ENCODE results near the gene LPAR5. TPM values are rescaled to one million over a fixed set of nuclear protein-coding genes. Genes with fewer than 3 reads are reported as not detected.
A peak's percentile ranks its signal among the peaks of the same experiment; 100 is the strongest.

LPAR5 gene
- total RNA-seq, 2 donors from 2014 or later, result 2.3 to 3.3 TPM

GRCh38 chr12:6643569-6644256 lies 8.0 kb upstream of the LPAR5 start:
- intact Hi-C loops (cut with DNase I), result loop anchor here in 1 of 2 donors (10.0 kb wide), 1 partner anchor 79 kb away; the partner anchor contains the start of gene NOP2
- no peak for DNase-seq (ENCODE audit: low spot score)

DNA sequence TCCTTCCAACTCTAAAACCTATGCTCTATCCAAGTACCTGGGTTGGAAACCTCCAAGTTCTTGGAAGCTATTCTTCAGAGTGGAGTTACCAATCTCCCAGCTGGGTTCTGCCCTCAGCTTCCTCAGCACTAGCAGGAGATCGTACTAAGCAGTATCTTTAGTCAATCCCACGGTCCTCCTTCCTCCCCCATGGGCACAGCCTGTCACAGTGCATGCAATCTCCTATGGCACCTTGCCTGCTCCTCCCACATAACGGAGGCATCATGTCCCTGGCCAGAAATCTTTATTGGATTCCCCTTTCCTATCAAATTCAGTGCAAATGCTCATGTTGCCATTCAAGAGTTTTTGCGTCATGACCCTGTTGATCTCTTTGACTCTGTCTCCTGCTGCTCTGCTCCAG lies 5.4 kb upstream of the LPAR5 start:
- DNase-seq (ENCODE audit: low spot score), result no peak

GRCh38 chr12:6640497-6640896 lies 4.7 kb upstream of the LPAR5 start:
- no peak for DNase-seq (ENCODE audit: low spot score)
- intact Hi-C loops (cut with DNase I), result loop anchor here in 1 of 2 donors (10.0 kb wide), 1 partner anchor 76 kb away; the partner anchor contains the start of gene NOP2

More for the DNA sequence above, 5.4 kb upstream of the LPAR5 start:
- intact Hi-C loops (cut with DNase I), result loop anchor here in 1 of 2 donors (10.0 kb wide), 1 partner anchor 76 kb away; the partner anchor contains the start of gene NOP2

DNA sequence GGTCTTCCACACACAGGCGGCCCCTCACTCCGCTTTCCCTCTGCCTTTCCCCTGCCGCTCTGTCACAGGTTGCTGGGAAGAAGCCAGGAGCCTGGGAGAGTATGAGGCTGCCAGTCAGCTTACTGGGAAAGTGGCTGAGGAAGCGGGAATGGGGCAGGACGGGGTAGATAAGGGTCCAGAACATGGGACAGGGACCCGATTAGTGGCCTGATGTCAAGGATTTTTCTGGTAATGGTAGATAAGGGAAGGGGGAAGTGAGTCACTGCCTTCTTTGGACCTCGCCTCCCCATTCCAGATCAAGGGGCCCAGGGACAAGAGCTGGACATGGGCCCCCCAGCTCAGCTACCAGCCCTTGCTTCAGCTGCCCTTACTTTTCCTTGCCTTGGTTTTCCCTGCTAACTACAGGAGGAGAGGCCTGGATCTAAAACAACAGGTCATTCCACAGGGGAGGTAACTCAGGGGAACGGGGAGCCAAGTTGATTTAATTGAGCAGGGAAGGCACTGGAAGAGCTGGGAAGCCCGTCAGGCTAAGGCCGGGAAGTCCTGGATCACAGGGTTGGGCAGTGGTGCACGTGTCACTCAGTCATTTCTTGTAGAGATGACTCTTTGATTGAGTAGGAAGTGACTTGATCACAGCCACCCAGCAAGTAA lies 3.5 kb upstream of the LPAR5 start:
- intact Hi-C loops (cut with DNase I), result no loop called here
- no peak for DNase-seq (ENCODE audit: low spot score)

GRCh38 chr12:6638305-6638704 lies 2.5 kb upstream of the LPAR5 start:
- intact Hi-C loops (cut with DNase I), result no loop called here
- DNase-seq (ENCODE audit: low spot score), result no peak

DNA sequence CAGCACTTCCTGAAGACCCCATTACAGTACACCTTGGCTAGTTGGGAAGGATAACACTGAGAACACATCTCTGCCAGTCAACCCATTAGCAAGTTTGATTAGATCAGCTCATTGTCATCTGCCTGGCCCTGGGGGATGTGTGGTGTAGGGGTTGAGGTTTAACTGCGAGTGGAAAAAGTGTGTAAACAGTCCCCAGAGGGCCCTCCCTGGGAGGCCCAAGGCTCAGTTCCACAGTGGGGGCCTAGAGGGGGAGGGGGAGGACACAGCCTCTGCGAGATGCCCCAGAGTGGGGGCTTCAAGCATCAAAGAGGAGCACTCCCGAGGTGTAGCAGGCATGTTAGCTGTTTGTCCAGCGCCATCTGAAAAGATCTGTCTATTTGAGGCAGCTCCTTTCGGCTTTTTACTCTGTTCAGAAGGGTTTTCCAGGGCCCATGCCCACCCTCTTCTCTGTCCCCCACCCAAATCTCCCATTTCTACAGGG lies 344 bp downstream of the LPAR5 start:
- DNase-seq (ENCODE audit: low spot score), result no peak
- intact Hi-C loops (cut with DNase I), result no loop called here

GRCh38 chr12:6632026-6632983 lies 3.5 kb downstream of the LPAR5 start:
- intact Hi-C loops (cut with DNase I), result no loop called here
- DNase-seq (ENCODE audit: low spot score), result no peak

GRCh38 chr12:6631549-6631961 lies 4.2 kb downstream of the LPAR5 start:
- intact Hi-C loops (cut with DNase I), result no loop called here
- DNase-seq (ENCODE audit: low spot score), result no peak

GRCh38 chr12:6630736-6631135 lies 5.0 kb downstream of the LPAR5 start:
- intact Hi-C loops (cut with DNase I), result no loop called here
- no peak for DNase-seq (ENCODE audit: low spot score)

GRCh38 chr12:6627616-6628015 lies 8.1 kb downstream of the LPAR5 start:
- no peak for DNase-seq (ENCODE audit: low spot score)
- intact Hi-C loops (cut with DNase I), result no loop called here

DNA sequence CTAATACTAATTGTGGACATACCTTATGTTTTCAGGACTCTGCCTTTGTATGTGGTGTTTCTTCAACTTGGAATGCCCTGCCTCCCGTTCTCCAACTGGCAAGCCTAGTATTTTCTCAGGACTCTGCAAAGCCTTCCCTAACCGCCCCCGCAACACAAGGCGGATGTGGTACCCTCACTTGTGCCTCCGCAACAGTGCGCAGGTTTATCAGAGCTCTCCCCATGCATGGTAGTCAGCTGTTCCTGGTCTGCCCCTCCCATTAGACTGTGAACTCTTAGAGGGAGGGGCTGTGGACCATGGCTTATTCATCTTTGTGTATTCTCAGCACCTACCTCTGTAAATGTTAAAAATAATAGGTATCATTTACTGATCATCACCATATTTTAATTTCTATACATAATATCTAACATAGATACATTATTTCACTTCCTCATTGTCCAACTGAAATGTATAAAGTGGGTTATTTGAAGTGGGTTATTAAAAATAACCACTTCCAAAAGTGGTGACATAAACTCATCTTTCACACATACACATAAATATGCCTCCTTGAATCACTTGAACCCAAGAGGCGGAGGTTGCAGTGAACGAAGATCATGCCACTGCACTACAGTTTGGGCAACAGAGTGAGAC lies 9.0 kb downstream of the LPAR5 start:
- intact Hi-C loops (cut with DNase I), result no loop called here
- DNase-seq (ENCODE audit: low spot score), result no peak

- intact Hi-C loops (cut with DNase I), result loop anchor here in 1 of 2 donors (5.0 kb wide), 1 partner anchor 156 kb away; no protein-coding TSS in a partner anchor
- DNase-seq (ENCODE audit: low spot score), result no peak
Measured at GRCh38 chr12:6620885-6621274, 14.9 kb downstream of the LPAR5 start.

GRCh38 chr12:6620137-6620884 lies 15.4 kb downstream of the LPAR5 start:
- intact Hi-C loops (cut with DNase I), result loop anchor here in 1 of 2 donors (5.0 kb wide), 1 partner anchor 157 kb away; no protein-coding TSS in a partner anchor
- peak; percentile 87 for DNase-seq (ENCODE audit: low spot score)

GRCh38 chr12:6618483-6619225 lies 17.1 kb downstream of the LPAR5 start:
- intact Hi-C loops (cut with DNase I), result loop anchor here in 1 of 2 donors (5.0 kb wide), 1 partner anchor 49 kb away; no protein-coding TSS in a partner anchor
- no peak for DNase-seq (ENCODE audit: low spot score)

GRCh38 chr12:6615802-6616201 lies 20.0 kb downstream of the LPAR5 start:
- intact Hi-C loops (cut with DNase I), result loop anchor here in 1 of 2 donors (5.0 kb wide), 1 partner anchor 51 kb away; no protein-coding TSS in a partner anchor
- DNase-seq (ENCODE audit: low spot score), result no peak

DNA sequence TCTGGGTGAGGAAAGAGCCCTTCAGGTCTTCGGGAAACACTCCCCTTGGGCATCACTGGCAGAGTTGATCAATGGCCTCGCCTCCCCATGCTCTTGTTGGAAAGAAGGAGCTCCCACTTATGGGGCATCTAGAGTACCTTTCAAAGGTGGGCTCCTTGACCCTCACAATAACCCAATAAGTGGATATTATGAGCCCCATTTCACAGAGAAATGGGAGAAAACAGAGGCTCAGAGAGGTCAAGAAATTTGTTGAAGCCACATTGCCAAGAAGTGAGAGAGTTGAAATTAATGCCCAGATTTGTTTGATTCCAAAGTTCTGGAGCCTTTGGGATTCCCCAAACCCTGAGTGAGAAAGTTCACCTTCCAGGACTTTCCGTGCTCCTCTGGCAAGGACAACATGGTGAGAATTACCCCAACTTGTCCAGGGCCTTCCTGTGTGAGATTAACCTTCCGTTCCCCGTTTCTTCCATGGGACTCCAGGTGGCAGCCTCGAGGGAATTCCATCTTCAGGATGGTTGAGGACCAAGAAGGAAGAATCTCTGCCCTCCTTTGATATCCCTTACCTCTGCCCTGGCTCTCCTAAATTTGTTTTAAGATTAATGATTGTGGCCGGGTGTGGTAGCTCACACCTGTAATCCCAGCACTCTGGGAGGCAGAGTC lies 21.1 kb downstream of the LPAR5 start:
- DNase-seq (ENCODE audit: low spot score), result no peak
- intact Hi-C loops (cut with DNase I), result loop anchor here in 1 of 2 donors (5.0 kb wide), 1 partner anchor 53 kb away; no protein-coding TSS in a partner anchor
